SK-MEL-5 (cell line): Measurements from ENCODE around the gene VPS26A. TPM values are rescaled to one million over a fixed set of nuclear protein-coding genes. Genes with fewer than 3 reads are reported as not detected.
"Not testable (repeated sequence)": the region's sequence is repeated elsewhere in the genome, so short reads cannot be mapped to it uniquely, and the experiment has no call there.

Experiments
- DNase-seq: peaks from one replicate; pipeline ENCODE4 v3.0.0-alpha.2; 2016; ENCODE audit warnings: low read depth, low spot score
- in situ Hi-C: cut with HindIII; loops from 2 replicates; pipeline ENCODE4 v1.10.0; 2016; ENCODE audit warnings: low sequenced_read_pairs, high pct_unique_total_duplicates, low pct_unique_long_range_greater_than_20kb
- total RNA-seq: library from RNA; depleted of rRNA; stranded (reverse); fragments of >200 nt; shearing (Covaris generic); gene quantifications from 2 replicates; pipeline ENCODE4 v1.2.3, GENCODE V29; 2014

Gene VPS26A
- total RNA-seq, 1 experiment from 2014 or later, result 38.7 TPM

- in situ Hi-C loops, result no loop called here
Measured at GRCh38 chr10:69146759-69147158, 22.8 kb downstream of the VPS26A start.

GRCh38 chr10:69151984-69152383, 28.0 kb downstream of the VPS26A start:
- in situ Hi-C loops, result no loop called here
- DNase-seq, result no peak

More at GRCh38 chr10:69146759-69147158, 22.8 kb downstream of the VPS26A start:
- DNase-seq, result no peak

- DNase-seq, result no peak
- in situ Hi-C loops, result no loop called here
Measured at GRCh38 chr10:69153227-69153626, 29.2 kb downstream of the VPS26A start.

- in situ Hi-C loops, result no loop called here
- DNase-seq, result no peak
Measured at GRCh38 chr10:69160809-69161241, 36.8 kb downstream of the VPS26A start.

- DNase-seq, result no peak
- in situ Hi-C loops, result no loop called here
Measured at GRCh38 chr10:69168493-69168892, 44.5 kb downstream of the VPS26A start.

GRCh38 chr10:69172241-69172982, 48.4 kb downstream of the VPS26A start:
- in situ Hi-C loops, result no loop called here
- no peak for DNase-seq

GRCh38 chr10:69175326-69175725, 51.3 kb downstream of the VPS26A start:
- in situ Hi-C loops, DNase-seq: not testable (repeated sequence)

GRCh38 chr10:69176823-69177222, 52.8 kb downstream of the VPS26A start:
- in situ Hi-C loops, result no loop called here
- DNase-seq, result no peak

- in situ Hi-C loops, result no loop called here
- DNase-seq, result no peak
Measured at GRCh38 chr10:69179089-69179742, 55.2 kb downstream of the VPS26A start.

GRCh38 chr10:69179743-69180524, 56.0 kb downstream of the VPS26A start, which contains the start of gene SUPV3L1:
TSS of gene SUPV3L1 (plus strand) at chr10:69180234. CDS start at chr10:69180292, 58 bp downstream.
- in situ Hi-C loops, result no loop called here
- DNase-seq, result peak; percentile 97

DNA sequence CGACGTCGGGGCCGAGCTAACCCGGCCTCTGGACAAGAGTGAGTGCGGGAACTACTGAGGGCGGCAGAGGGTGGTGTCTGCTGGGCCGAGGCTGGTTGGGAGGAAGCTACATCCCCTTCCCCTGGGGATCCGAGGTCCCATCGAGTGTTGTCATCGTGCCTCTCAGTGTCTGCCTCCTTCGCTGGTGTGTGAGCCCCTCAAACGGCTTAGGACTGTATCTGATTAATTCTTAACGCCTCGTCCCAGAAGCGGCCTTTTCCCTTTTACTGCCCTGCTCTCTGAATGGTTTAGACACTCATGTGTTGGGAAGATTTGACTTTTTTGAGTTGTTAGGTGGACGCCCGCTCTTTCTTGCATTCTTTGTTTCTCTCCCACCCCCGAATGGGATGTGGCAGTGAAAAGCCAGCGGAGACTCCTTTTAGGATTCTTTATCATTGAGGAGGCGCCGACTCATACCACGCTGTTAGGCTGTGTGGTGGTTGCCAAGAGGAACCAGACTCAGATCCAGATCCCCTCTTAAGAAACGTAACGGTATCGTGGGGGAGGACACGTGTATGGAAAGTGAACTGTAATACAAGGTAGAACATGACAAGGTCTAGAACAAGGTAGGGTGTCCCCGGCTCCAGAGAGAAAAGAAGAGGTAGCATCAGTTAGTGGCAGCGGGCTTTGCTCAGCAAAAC, 56.7 kb downstream of the VPS26A start:
- DNase-seq, result no peak
- in situ Hi-C loops, result no loop called here

- in situ Hi-C loops, result no loop called here
- DNase-seq, result no peak
Measured at GRCh38 chr10:69181433-69181832, 57.5 kb downstream of the VPS26A start.

- DNase-seq, result no peak
- in situ Hi-C loops, result no loop called here
Measured at GRCh38 chr10:69182005-69182404, 58.0 kb downstream of the VPS26A start.

GRCh38 chr10:69186524-69186923, 62.5 kb downstream of the VPS26A start:
- in situ Hi-C loops, result no loop called here
- no peak for DNase-seq

- no peak for DNase-seq
Measured at GRCh38 chr10:69201045-69201444, 77.1 kb downstream of the VPS26A start.

DNA sequence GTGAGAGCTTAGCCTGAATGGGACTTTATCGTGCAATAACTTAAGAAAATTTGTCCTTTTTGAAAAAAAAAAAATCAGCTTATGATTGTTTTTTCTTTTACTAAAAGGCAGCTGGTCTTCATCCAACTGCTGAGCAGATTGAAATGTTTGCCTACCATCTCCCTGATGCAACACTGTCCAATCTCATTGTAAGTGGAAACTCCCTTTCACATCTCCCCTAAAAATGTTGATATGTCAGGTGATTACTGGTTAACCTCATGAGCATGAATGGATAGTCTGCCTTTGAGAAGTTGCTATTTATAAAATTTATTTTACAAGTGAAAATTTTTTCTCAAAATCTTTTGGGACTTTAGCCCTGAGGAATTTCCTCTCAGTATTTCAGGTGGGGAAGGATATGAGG, 78.4 kb downstream of the VPS26A start:
- no peak for DNase-seq
- in situ Hi-C loops, result no loop called here

More at GRCh38 chr10:69201045-69201444, 77.1 kb downstream of the VPS26A start:
- in situ Hi-C loops, result no loop called here

DNA sequence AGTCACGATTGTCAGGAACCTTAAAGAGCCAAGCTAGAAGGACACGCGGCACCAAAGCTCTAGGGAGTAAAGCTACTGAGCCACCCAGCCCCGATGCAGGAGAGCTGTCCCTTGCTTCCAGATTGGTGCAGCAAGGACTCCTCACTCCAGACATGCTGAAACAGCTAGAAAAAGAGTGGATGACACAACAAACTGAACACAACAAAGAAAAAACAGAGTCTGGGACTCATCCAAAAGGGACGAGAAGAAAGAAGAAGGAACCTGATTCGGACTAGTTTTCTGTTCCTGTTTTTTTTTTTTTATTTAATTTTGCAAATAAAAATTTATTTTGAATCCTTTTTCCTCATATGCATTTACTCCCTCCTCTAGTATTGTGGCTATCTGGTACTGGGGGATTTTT, 84.8 kb downstream of the VPS26A start:
- DNase-seq, result no peak
- in situ Hi-C loops, result no loop called here
